CD8-positive, alpha-beta memory T cell (primary cell): Measurements from ENCODE around the gene STK31. TPM values are rescaled to one million over a fixed set of nuclear protein-coding genes. Genes with fewer than 3 reads are reported as not detected.
"Not testable (repeated sequence)": the region's sequence is repeated elsewhere in the genome, so short reads cannot be mapped to it uniquely, and the experiment has no call there.

Source experiments
- CTCF ChIA-PET: fragments of 350-600 bp; sonication (Branson Sonifier 250); formaldehyde crosslinking; loops from one replicate; lab custom pipeline; 2021; ENCODE audit warnings: antibody characterized with exemption; lab: Charles Lee
- POLR2A ChIA-PET: fragments of 350-600 bp; sonication (Branson Sonifier 250); formaldehyde crosslinking; loops from one replicate; lab custom pipeline; 2021; ENCODE audit warnings: antibody characterized with exemption; lab: Charles Lee
- DNase-seq, 5 donors: peaks; one replicate each; pipeline versions ENCODE4 v3.0.0 to v3.0.0-alpha.2; 2020 to 2022; ENCODE audit warnings: mixed read lengths in 1 of 5
- H3K27ac ChIP-seq: one replicate; pipeline ENCODE4 v1.7.0; 2013; ENCODE audit warnings: low read depth, mild to moderate bottlenecking, low read length, moderate library complexity
- H3K27me3 ChIP-seq: 2 replicates; pipeline ENCODE4 v1.7.0; 2013; ENCODE audit warnings: low read length, mild to moderate bottlenecking; ENCODE audit not compliant: insufficient read depth, poor library complexity, severe bottlenecking
- H3K36me3 ChIP-seq: 2 replicates; pipeline ENCODE4 v1.7.0; 2013; ENCODE audit warnings: mild to moderate bottlenecking, low read length, moderate library complexity; ENCODE audit not compliant: insufficient read depth
- H3K4me1 ChIP-seq: 2 replicates; pipeline ENCODE4 v1.7.0; 2013; ENCODE audit warnings: mild to moderate bottlenecking, low read length, moderate library complexity; ENCODE audit not compliant: insufficient read depth
- H3K4me3 ChIP-seq: 2 replicates; pipeline ENCODE4 v1.7.0; 2013; ENCODE audit warnings: mild to moderate bottlenecking, low read length
- H3K9me3 ChIP-seq: 2 replicates; pipeline ENCODE4 v1.7.0; 2013; ENCODE audit warnings: mild to moderate bottlenecking, low read length
- H3K27ac Mint-ChIP-seq, 8 donors: one replicate each; pipeline ENCODE4 v1.8.0; 2020 to 2021; ENCODE audit warnings: mixed read lengths in 8 of 8, mild to moderate bottlenecking in 6 of 8, inconsistent platforms in 3 of 8, moderate library complexity in 3 of 8
- H3K27me3 Mint-ChIP-seq, 2 donors: one replicate each; pipeline ENCODE4 v1.8.0; 2020 to 2021; ENCODE audit warnings: mixed read lengths in 2 of 2, mild to moderate bottlenecking in 1 of 2, moderate library complexity in 1 of 2
- H3K36me3 Mint-ChIP-seq, 3 donors: one replicate each; pipeline ENCODE4 v1.8.0; 2020 to 2021; ENCODE audit warnings: mixed read lengths in 3 of 3, inconsistent platforms in 1 of 3, mild to moderate bottlenecking in 1 of 3
- H3K4me1 Mint-ChIP-seq, 3 donors: one replicate each; pipeline ENCODE4 v1.8.0; 2020 to 2021; ENCODE audit warnings: mixed read lengths in 3 of 3, inconsistent platforms in 1 of 3, mild to moderate bottlenecking in 1 of 3
- H3K4me3 Mint-ChIP-seq, 7 donors: one replicate each; pipeline ENCODE4 v1.8.0; 2020 to 2021; ENCODE audit warnings: mixed read lengths in 7 of 7, mild to moderate bottlenecking in 6 of 7, moderate library complexity in 4 of 7, inconsistent platforms in 2 of 7
- H3K9me3 Mint-ChIP-seq, 5 donors: one replicate each; pipeline ENCODE4 v1.8.0; 2020 to 2022; ENCODE audit warnings: mixed read lengths in 5 of 5, mild to moderate bottlenecking in 3 of 5, moderate library complexity in 2 of 5, inconsistent platforms in 1 of 5
- polyA plus RNA-seq: library from polyadenylated mRNA; unstranded; fragments of 300-500 nt; fragmentation: Illumina TruSeq; gene quantifications from one replicate; pipeline ENCODE4 v1.2.3, GENCODE V29; 2021
- total RNA-seq, 2 experiments: library from RNA; stranded (reverse); gene quantifications; one replicate each; pipeline ENCODE4 v1.2.3, GENCODE V29; 2021

STK31 gene
- total and polyA plus RNA-seq, 3 experiments from 2014 or later, result 0.07 to 0.15 (median 0.11) TPM

DNA sequence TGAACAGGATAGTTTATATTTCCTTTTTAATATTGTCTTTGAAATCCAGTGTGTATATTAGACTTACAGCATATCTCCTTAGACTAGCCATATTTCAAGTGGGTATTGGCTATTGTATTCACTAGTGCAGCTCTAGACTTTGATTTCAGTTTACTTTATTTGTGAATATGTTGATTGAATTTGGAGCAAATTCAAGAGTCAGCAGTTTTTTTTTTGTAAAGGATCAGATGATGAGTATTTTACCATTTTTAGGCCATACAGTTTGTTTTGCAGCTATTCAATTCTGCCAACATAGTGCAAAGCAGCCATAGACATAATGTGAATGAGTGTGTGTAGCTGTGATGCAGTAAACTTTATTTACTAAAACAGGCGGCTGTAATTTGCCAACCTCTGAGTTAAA is 4.6 kb downstream of the STK31 start:
- H3K36me3 Mint-ChIP-seq, result no peaks in the 10 kb centered on the region
- Histone ChIP-seq H3K27ac (no peak overlapping the region), H3K36me3 (no peaks in the 10 kb centered on the region), H3K9me3 (no peaks in the 10 kb centered on the region), H3K4me3 (no peak overlapping the region), H3K27me3 (no peaks in the 10 kb centered on the region), H3K4me1 (no peaks in the 10 kb centered on the region)
- no peaks in the 10 kb centered on the region for H3K9me3 Mint-ChIP-seq
- DNase-seq, result no peak
- ChIA-PET CTCF (interaction anchor here (1.1 to 2.6 kb wide), 4 partner anchors 18 to 440 kb away, joined by 3 to 15 read pairs (median 4); no protein-coding TSS in a partner anchor), POLR2A (no interaction called here)
- peaks cover 0 to 4% of the 10 kb centered on the region in 2 donors for H3K27me3 Mint-ChIP-seq
- H3K4me3 Mint-ChIP-seq, result no peak overlapping the region
- H3K4me1 Mint-ChIP-seq, result no peaks in the 10 kb centered on the region
- H3K27ac Mint-ChIP-seq, result no peak overlapping the region

DNA sequence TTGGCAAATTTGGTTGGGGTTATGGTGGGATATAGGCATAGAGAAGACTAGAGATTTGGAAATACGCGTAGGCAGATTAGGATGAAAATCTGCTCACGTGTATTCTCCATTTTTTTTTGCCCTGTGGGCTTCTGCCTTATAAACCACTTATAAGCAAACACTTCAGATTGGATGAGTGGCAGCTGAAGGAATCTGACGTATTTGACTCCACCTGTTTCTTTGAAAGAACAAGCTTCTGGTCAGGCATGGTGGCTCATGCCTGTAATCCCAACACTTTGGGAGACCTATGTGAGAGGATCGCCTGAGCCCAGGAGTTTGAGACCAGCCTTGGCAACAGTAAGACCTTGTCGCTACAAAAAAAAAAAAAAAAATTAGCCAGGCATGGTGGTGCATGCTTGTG is 5.1 kb downstream of the STK31 start:
- Histone ChIP-seq H3K4me3 (no peak overlapping the region), H3K9me3 (no peaks in the 10 kb centered on the region), H3K36me3 (no peaks in the 10 kb centered on the region), H3K27ac (no peak overlapping the region), H3K4me1 (no peaks in the 10 kb centered on the region), H3K27me3 (no peaks in the 10 kb centered on the region)
- Mint-ChIP-seq H3K27me3 (peaks cover 0 to 4% of the 10 kb centered on the region in 2 donors), H3K4me1 (no peaks in the 10 kb centered on the region), H3K4me3 (no peak overlapping the region), H3K27ac (peak overlapping the region in 1 of 8 donors; percentile 79), H3K36me3 (no peaks in the 10 kb centered on the region), H3K9me3 (no peaks in the 10 kb centered on the region)
- CTCF ChIA-PET, result interaction anchor here (1.1 to 2.6 kb wide), 3 partner anchors 18 to 168 kb away, joined by 4 to 15 read pairs (median 4); no protein-coding TSS in a partner anchor
- POLR2A ChIA-PET, result no interaction called here
- DNase-seq, result no peak

DNA sequence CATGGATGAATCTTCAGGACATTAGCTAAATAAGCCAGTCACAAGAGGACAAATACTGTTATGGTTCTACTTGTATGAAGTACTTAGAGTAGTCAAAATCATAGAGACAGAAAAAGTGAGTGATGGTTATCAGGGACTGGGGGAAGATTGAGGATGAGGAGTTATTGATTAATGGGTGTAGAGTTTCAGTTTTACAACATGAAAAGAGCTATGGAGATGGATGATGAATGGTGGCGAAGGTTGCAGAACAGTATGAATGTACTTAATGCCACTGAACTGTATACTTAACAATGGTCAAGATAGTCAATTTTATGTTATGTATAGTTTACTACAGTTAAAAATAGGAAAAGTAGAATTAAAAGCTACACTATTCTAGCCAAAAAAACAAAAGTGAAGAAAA is 7.8 kb downstream of the STK31 start:
- no peaks in the 10 kb centered on the region for H3K36me3 ChIP-seq
- no peaks in the 10 kb centered on the region for H3K27me3 ChIP-seq
- H3K4me3 ChIP-seq, result no peak overlapping the region
- ChIA-PET CTCF (interaction anchor here (1.0 kb wide), 2 partner anchors 21 to 171 kb away, joined by 3 to 4 read pairs; no protein-coding TSS in a partner anchor), POLR2A (no interaction called here)
- no peak for DNase-seq
- H3K9me3 ChIP-seq, result no peaks in the 10 kb centered on the region
- no peaks in the 10 kb centered on the region for H3K36me3 Mint-ChIP-seq
- H3K4me1 ChIP-seq, result no peaks in the 10 kb centered on the region
- H3K27ac ChIP-seq, result no peak overlapping the region
- no peak overlapping the region for H3K27ac Mint-ChIP-seq
- H3K4me1 Mint-ChIP-seq, result no peaks in the 10 kb centered on the region
- H3K4me3 Mint-ChIP-seq, result no peak overlapping the region
- H3K27me3 Mint-ChIP-seq, result no peaks in the 10 kb centered on the region
- H3K9me3 Mint-ChIP-seq, result no peaks in the 10 kb centered on the region

DNA sequence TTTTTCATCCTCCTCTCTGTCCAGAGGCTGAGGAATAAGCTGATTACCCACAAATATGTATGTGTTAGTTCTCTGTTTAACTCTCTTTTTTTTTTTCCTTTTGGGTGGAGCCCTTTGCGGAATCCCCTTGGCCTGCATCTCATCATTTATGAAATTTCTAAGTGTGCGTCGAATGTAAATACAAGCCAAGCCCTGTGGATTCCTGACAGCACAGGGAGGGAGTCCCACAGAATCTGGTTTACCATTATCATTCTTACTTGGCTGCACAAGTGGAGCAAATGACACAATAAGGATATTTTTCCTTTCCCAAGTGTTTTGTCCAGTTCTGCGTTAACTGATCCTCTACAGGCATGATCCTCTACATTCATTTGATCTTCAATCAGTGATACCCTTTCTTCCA is 11.4 kb downstream of the STK31 start:
- Histone ChIP-seq H3K36me3 (no peaks in the 10 kb centered on the region), H3K4me3 (no peak overlapping the region), H3K27me3 (no peaks in the 10 kb centered on the region), H3K27ac (no peak overlapping the region), H3K9me3 (no peaks in the 10 kb centered on the region), H3K4me1 (no peaks in the 10 kb centered on the region)
- H3K9me3 Mint-ChIP-seq, result no peaks in the 10 kb centered on the region
- no peaks in the 10 kb centered on the region for H3K36me3 Mint-ChIP-seq
- CTCF ChIA-PET, result interaction anchor here (1.3 kb wide), 1 partner anchor 24 kb away, joined by 3 read pairs; no protein-coding TSS in a partner anchor
- no peaks in the 10 kb centered on the region for H3K4me1 Mint-ChIP-seq
- POLR2A ChIA-PET, result no interaction called here
- no peak overlapping the region for H3K27ac Mint-ChIP-seq
- H3K27me3 Mint-ChIP-seq, result no peaks in the 10 kb centered on the region
- no peak overlapping the region for H3K4me3 Mint-ChIP-seq
- no peak for DNase-seq

DNA sequence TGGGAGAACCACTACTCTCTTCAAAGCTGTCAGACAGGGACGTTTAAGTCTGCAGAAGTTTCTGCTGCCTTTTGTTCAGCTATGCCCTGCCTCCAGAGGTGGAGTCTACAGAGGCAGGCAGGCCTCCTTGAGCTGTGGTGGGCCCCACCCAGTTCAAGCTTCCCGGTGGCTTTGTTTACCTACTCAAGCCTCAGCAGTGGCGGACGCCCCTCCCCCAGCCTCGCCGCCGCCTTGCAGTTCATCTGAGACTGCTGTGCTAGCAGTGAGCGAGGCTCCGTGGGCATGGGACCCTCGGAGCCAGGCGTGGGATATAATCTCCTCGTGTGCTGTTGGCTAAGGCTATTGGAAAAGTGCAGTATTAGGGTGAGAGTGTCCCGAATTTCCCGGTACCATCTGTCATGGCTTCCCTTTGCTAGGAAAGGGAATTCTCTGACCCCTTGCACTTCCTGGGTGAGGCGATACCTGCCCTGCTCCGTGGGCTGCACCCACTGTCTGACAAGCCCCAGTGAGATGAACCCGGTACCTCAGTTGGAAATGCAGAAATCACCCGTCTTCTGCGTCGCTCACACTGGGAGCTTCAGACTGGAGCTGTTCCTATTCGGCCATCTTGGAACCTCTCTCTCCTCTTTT is 12.7 kb downstream of the STK31 start:
- H3K27me3 Mint-ChIP-seq, H3K27ac ChIP-seq, H3K4me1 Mint-ChIP-seq, CTCF ChIA-PET, H3K4me1 ChIP-seq, H3K27me3 ChIP-seq, H3K36me3 ChIP-seq, H3K9me3 ChIP-seq, H3K36me3 Mint-ChIP-seq, H3K27ac Mint-ChIP-seq, H3K9me3 Mint-ChIP-seq, H3K4me3 ChIP-seq, POLR2A ChIA-PET: not testable (repeated sequence)
- DNase-seq, result peak in 1 of 5 donors; percentile 5
- H3K4me3 Mint-ChIP-seq, result peak overlapping the region in 1 of 7 donors; percentile 22

DNA sequence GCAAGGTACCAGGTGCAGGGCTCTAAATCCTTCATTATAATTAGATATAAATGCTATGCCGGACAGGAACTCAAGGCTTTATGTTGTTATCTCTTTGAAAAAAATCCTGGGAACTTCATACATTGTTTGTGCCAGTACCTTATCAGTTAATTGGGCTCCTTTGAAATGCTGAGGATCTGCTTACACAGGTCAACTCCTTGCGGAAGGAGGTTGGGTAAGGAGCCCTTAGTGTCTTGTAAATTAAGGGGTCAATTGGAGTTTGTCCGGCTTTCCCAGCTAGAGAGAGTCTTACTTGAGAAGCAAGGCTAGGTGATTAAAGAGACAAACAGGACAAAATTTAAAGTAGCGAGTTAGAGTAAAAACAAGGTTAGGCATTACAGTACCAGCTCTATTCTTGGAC is 14.1 kb downstream of the STK31 start:
- H3K36me3 Mint-ChIP-seq, H3K4me1 Mint-ChIP-seq, H3K9me3 ChIP-seq, H3K27ac ChIP-seq, H3K4me1 ChIP-seq, DNase-seq, POLR2A ChIA-PET, H3K9me3 Mint-ChIP-seq, H3K4me3 ChIP-seq, H3K36me3 ChIP-seq, H3K4me3 Mint-ChIP-seq, H3K27me3 ChIP-seq, CTCF ChIA-PET, H3K27me3 Mint-ChIP-seq: not testable (repeated sequence)
- H3K27ac Mint-ChIP-seq, result peak overlapping the region in 1 of 8 donors; percentile 87

DNA sequence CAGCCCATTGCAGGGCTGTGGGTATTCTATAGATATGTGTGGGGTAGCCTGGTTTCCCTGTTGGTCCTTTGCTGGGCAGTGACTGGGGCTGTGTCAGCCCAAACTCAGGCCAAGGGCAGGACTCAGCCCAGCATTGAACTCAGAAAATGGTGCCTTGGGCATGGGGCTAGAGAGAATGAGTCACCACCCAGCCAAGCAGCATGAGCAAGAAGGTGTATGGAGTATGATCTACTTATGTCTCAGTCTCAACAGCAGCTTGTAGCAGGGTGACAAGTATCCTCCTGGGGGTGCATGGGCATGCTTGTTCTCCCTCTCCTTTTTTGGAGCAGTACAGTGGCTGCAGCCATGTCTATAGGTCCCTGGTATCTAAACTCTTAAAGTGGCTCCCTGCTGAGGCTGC is 32.0 kb downstream of the STK31 start:
- H3K4me3 Mint-ChIP-seq, result no peak overlapping the region
- Histone ChIP-seq H3K9me3 (no peaks in the 10 kb centered on the region), H3K27me3 (no peaks in the 10 kb centered on the region), H3K27ac (no peak overlapping the region), H3K4me3 (no peak overlapping the region), H3K4me1 (no peaks in the 10 kb centered on the region), H3K36me3 (no peaks in the 10 kb centered on the region)
- ChIA-PET CTCF (no interaction called here), POLR2A (no interaction called here)
- DNase-seq, result no peak
- no peak overlapping the region for H3K27ac Mint-ChIP-seq
- H3K9me3 Mint-ChIP-seq, result peaks cover 9 to 39% (median 30%) of the 10 kb centered on the region in 5 donors
- H3K27me3 Mint-ChIP-seq, result peaks cover 3 to 5% of the 10 kb centered on the region in 2 donors
- peaks cover 1 to 31% (median 2%) of the 10 kb centered on the region in 3 donors for H3K36me3 Mint-ChIP-seq
- no peaks in the 10 kb centered on the region for H3K4me1 Mint-ChIP-seq

DNA sequence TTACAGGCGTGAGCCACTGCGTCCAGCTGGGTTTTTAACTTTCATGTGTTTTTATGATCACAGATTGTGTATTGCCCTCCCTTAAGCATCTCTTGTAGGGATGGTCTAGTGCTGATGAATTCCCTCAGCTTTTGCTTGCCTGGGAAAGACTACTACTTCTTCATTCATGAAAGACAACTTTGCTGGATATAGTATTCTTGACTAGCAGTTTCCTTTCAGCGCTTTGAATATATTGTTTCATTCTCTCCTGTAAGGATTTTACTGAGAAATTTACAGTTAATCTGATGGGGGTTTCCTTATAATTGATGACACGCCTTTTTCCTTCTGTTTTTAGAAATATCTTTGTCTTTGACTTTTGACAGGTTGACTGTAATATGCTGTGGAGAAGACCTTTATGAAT is 33.2 kb downstream of the STK31 start:
- Histone ChIP-seq H3K4me3 (no peak overlapping the region), H3K9me3 (no peaks in the 10 kb centered on the region), H3K27me3 (no peaks in the 10 kb centered on the region), H3K4me1 (no peaks in the 10 kb centered on the region), H3K36me3 (no peaks in the 10 kb centered on the region), H3K27ac (no peak overlapping the region)
- Mint-ChIP-seq H3K4me3 (no peak overlapping the region), H3K27ac (no peak overlapping the region), H3K9me3 (peaks cover 9 to 39% (median 30%) of the 10 kb centered on the region in 5 donors), H3K36me3 (peaks cover 1 to 32% (median 2%) of the 10 kb centered on the region in 3 donors), H3K4me1 (no peaks in the 10 kb centered on the region), H3K27me3 (peaks cover 3 to 5% of the 10 kb centered on the region in 2 donors)
- POLR2A ChIA-PET, result no interaction called here
- no peak for DNase-seq
- CTCF ChIA-PET, result no interaction called here
